HG03060 (cell line): ENCODE results near the gene SETBP1.

Experiments used
- ATAC-seq: cut with Tn5 transposase; IDR thresholded peaks from one replicate; pipeline ENCODE4 v1.9.1; 2021; ENCODE audit warnings: low read depth, moderate number of reproducible peaks; ENCODE audit not compliant: unreplicated experiment

SETBP1 gene

GRCh38 chr18:44680273-44681075 is at the start of gene SETBP1:
TSS of gene SETBP1 (plus strand) at chr18:44680888. CDS start at chr18:44701347, 20,459 bp downstream.
- no peak for ATAC-seq

GRCh38 chr18:44632469-44633145 is 48.1 kb upstream of the SETBP1 start:
- no peak for ATAC-seq

- no peak for ATAC-seq
Measured at GRCh38 chr18:44635546-44635945, 45.1 kb upstream of the SETBP1 start.

GRCh38 chr18:44636241-44636640 is 44.4 kb upstream of the SETBP1 start:
- ATAC-seq, result peak; percentile 47

GRCh38 chr18:44637210-44638033 is 43.3 kb upstream of the SETBP1 start:
- no peak for ATAC-seq

GRCh38 chr18:44638034-44638540 is 42.6 kb upstream of the SETBP1 start:
- ATAC-seq, result no peak

GRCh38 chr18:44638811-44639210 is 41.9 kb upstream of the SETBP1 start:
- ATAC-seq, result no peak

- no peak for ATAC-seq
Measured at GRCh38 chr18:44643004-44643403, 37.7 kb upstream of the SETBP1 start.

- no peak for ATAC-seq
Measured at GRCh38 chr18:44651478-44651877, 29.2 kb upstream of the SETBP1 start.

- no peak for ATAC-seq
Measured at GRCh38 chr18:44651918-44652572, 28.6 kb upstream of the SETBP1 start.

GRCh38 chr18:44652722-44653121 is 28.0 kb upstream of the SETBP1 start:
- no peak for ATAC-seq

GRCh38 chr18:44654573-44654972 is 26.1 kb upstream of the SETBP1 start:
- no peak for ATAC-seq

GRCh38 chr18:44655435-44655834 is 25.3 kb upstream of the SETBP1 start:
- ATAC-seq, result no peak

- no peak for ATAC-seq
Measured at GRCh38 chr18:44659771-44660170, 20.9 kb upstream of the SETBP1 start.

GRCh38 chr18:44668270-44668975 is 12.3 kb upstream of the SETBP1 start:
- ATAC-seq, result no peak

GRCh38 chr18:44671914-44672313 is 8.8 kb upstream of the SETBP1 start:
- no peak for ATAC-seq

- no peak for ATAC-seq
Measured at GRCh38 chr18:44672506-44672905, 8.2 kb upstream of the SETBP1 start.

- no peak for ATAC-seq
Measured at GRCh38 chr18:44673256-44673880, 7.3 kb upstream of the SETBP1 start.

GRCh38 chr18:44677933-44678332 is 2.8 kb upstream of the SETBP1 start:
- no peak for ATAC-seq
